Dermis blood vessel endothelial cell (primary cell): Measurements from ENCODE around the gene DLEC1. TPM values are rescaled to one million over a fixed set of nuclear protein-coding genes. Genes with fewer than 3 reads are reported as not detected.
A peak's percentile ranks its signal among the peaks of the same experiment; 100 is the strongest.
"Not testable (repeated sequence)": the region's sequence is repeated elsewhere in the genome, so short reads cannot be mapped to it uniquely, and the experiment has no call there.

Experiments used
- DNase-seq: peaks from one replicate; pipeline ENCODE4 v3.0.0; 2010
- total RNA-seq: library from RNA; depleted of rRNA; stranded (reverse); fragments of >200 nt; gene quantifications from 2 replicates; pipeline ENCODE4 v1.2.3, GENCODE V29; 2014

The DLEC1 gene
- total RNA-seq, 1 donor from 2014 or later = under 0.01 TPM

GRCh38 chr3:38121832-38122461 lies 82.9 kb downstream of the DLEC1 start:
- no peak for DNase-seq

- DNase-seq = no peak
Measured at GRCh38 chr3:38122712-38123290, 83.8 kb downstream of the DLEC1 start.

DNA sequence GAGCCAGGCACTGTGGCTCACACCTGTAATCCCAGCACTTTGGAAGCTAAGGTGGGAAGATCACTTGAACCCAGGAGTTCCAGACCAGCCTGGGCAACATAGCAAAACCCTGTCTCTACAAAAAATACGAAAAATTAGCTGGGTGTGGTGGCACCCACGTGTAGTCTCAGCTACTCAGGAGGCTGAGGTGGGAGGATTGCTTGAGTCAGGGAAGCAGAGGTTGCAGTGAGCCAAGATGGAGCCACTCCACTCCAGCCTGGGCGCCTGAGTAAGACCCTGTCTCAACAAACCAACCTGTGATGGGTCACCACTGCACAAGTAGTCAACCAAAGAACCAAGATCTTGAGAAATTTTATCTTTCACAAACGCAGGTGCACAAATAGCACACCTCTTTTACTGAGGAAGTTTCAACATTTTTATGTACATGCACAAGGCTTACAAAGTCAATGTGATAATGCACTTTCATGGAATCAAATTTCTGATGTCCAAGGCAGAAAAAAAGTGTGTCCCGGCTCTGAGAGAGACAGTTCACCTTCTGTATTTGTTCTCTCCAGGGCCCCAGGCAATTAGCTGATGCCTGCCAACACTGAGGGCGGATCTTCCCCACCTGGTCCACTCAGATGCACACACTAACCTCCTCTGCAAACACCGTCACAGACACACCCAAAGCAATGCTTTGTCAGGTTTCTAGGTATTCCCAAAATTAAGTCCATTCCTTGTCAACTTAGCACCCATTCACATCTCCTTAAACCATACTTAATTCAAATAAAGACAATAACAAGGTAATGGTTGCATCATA lies 85.5 kb downstream of the DLEC1 start:
- no peak for DNase-seq

DNA sequence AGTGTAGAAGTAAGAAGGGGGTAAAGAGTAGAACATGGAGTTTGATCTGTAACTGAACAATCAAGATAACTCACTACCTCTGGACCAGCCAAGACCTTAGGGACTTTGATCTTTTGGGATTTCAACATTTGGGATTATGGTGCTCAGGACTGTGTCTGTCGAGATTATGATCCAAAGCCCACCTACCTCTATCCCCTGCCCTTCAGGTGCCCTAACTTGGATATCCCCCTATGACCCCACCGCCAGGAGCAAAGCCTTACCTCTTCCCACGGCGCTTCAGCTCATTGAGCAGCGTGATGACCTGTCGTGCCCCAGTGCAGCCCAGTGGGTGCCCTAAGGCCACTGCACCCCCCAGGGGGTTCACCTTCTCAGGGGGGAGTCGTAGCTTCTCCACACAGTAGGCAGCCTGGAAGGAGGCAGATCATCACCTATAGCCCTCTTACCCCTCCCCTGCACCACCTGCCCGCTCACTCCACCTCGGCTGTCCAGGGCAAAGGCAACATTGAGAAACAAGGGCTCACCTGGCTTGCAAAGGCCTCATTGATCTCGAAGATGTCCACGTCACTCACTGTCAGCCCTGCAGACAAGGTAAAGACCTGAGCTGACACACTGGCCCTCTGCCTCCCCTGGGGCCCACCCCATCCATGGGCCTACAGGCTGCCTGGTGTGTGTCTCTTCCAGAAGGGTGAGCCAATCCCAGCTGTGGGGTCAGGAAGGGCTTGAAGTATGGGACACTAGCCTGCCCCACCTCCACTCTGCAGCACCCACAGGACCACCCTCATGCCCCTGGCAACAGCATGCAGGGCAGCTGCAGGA lies 86.5 kb downstream of the DLEC1 start:
- no peak for DNase-seq

- no peak for DNase-seq
Measured at GRCh38 chr3:38126121-38126892, 87.3 kb downstream of the DLEC1 start.

DNA sequence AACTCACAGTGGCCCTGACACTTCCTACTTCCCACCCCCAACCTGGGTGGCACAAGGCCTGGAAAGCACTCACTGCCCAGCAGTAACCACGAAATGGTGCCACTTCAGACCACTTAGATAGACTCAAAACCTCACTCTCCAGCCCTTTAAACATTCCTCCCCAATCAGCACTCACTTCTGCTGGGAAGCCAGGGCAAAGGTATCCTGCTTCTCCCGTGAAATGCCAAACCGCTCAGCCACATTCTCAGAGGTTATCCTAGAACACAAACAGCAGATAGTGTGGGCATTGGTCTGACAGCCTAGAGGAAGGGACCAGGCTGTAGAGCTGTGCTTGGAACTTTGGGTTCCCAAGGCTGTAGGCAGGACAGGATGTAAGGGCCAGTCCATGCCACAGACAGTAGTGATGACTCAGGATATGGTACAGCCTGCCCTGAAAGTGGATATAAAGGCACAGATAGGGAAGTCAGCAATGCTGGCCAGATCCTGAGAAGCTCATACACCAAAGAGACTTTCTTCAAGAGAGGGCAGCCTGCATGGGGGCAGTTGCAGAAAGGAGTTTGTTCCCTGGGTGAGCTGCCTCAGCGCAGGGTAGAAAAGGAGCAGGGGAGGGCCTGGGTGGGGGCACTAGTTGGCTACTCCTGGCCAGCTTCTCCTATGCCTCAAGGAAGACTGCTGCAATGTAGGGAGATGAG lies 88.7 kb downstream of the DLEC1 start:
- DNase-seq = no peak

DNA sequence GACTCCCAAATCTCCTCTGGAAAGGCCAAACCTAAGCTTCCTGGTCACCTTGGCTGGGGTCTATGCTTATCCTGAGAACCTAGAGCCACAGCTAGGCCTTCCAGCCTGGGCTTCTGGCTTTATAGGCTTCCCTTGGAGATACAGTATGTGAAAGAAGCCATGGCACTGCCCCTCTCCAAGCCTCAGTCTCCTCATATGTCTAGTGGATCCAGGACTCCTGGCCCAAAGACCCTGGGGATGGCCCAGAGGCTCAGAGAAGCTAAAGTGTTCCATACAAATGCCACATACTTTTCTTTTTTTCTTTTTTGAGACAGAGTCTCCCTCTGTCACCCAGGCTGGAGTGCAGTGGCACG lies 89.3 kb downstream of the DLEC1 start:
- DNase-seq = no peak

GRCh38 chr3:38129058-38129457 lies 90.0 kb downstream of the DLEC1 start:
- no peak for DNase-seq

- no peak for DNase-seq
Measured at GRCh38 chr3:38130631-38131065, 91.6 kb downstream of the DLEC1 start.

DNA sequence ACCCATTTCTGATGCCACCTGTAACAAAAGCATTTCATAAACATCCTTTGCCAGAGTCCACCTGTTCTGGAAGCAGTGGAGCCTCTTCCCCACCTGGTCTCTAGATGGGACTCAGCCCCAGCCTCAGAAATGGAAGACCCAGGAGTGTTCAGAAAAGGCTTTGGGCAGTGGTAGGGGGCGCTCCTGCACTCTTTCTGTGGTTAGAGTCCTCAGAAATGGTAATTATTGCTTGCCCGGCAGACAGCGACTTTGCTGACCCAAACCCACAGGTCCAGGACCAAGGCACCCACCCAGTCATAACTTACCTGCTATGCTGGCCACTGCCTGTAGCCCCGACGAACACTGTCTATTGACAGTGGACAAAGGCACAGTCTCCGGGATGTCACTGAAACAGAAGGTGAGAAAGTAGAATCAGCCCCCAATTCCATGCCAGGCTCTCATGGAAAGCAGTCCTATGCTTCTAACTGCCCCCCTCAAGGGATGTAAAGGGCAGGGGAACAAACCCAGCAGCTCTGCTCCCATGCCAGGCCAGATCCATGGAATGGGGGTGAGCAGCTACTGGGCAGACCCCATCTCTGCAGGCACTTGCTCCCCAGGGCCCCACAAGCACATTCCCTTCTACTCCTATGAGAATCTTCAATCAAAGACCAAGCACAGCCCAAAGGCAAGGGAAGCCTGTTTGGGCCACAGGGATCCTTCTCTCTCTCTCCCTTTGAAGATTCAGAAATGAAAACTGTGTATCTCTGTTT lies 92.8 kb downstream of the DLEC1 start:
- DNase-seq = peak; percentile 75

GRCh38 chr3:38133209-38133556 lies 94.2 kb downstream of the DLEC1 start:
- DNase-seq = no peak

DNA sequence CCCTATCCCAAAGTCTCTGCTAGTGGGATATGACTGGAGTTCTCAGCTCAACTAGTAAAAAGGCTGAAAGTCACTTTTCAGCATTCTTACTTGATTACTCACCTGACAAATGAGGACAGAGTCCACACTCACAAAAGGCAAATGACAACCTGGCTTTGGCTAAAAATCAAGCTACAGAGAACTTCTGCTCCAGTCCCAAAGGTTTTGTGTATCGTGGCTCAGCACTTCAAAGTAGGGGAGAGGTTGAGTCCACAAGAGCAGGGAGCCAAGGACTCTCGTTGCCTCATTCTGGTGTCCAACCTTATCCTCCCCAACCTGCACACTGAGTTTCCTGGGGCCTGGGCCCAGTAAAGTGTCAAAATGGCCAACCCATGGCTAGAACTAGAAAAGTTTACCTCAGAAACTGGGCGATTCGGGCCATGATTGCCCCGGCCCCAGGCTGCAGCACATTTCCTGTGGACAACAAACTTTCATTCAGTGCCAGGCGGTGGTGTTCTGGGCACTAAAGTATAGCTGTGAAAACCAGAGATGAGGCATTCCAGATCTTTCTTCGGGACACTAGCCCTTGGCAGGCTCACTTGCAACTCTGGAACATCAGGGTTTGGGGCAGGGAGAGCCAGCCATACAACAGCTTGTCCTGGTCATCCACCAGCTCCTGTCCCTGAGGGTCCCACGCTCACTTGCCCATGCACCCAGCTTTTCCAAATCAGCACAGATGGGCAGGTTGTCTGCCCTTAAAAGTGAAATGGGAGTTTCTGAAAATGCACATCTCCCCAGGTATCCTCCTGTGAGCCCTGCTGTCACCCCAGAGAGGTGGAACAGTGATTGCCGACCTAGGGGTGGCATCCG lies 94.8 kb downstream of the DLEC1 start:
- DNase-seq = no peak

DNA sequence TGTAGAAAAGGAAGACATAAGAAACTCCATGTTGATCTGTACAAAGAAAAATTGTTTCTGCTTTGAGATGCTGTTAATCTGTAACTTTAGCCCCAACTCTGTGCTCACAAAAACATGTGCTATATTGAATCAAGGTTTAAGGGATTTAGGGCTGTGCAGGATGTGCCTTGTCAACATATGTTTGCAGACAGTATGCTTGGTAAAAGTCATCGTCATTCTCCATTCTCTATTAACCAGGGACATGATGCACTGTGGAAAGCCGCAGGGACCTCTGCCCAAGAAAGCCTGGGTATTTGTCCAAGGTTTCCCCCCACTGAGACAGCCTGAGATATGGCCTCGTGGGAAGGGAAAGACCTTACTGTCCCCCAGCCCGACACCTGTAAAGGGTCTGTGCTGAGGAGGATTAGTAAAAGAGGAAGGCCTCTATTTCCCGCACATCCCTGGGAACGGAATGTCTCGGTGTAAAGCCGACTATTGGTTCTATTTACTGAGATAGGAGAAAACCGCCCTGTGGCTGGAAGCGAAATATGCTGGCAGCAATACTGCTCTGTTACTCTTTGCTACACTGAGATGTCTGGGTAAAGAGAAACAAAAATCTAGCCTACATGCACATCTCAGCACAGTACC lies 95.6 kb downstream of the DLEC1 start:
- DNase-seq = not testable (repeated sequence)

DNA sequence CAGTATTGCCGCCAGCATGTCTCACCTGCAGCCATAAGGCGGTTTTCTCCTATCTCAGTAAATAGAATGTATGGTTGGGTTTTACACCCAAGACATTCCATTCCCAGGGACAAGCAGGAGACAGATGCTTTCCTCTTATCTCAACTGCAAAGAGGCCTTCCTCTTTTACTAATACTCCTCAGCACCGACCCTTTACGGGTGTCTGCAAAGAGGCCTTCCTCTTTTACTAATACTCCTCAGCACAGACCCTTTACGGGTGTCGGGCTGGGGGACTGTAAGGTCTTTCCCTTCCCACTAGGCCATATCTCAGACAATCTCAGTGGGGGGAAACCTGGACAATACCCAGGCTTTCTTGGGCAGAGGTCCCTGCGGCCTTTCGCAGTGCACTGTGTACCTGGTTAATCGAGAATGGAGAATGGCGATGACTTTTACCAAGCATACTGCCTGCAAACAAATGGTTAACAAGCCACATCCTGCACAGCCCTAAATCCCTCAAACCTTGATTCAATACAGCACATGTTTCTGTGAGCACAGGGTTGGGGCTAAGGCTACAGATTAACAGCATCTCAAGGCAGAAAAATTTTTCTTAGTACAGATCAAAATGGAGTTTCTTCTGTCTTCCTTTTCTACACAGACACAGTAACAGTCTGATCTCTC lies 96.7 kb downstream of the DLEC1 start:
- DNase-seq = not testable (repeated sequence)

DNA sequence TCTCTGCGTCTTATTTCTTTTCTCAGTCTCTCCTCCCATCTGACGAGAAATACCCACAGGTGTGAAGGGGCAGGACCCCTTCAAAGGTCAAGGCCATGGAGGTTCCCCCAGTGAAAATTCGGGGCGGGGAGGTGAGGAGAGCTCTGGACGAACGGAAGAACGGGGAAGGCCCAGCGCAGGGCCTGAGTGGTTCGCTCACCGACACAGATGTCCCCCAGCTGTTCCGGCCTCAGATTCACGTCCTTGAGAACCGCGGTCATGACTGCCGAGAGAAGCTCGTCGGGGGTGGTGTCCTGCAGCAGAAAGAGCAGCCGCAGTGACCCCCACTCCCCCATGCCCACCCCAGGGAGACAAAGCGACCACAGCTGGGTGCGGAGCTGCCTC lies 97.4 kb downstream of the DLEC1 start:
- peak; percentile 37 for DNase-seq

DNA sequence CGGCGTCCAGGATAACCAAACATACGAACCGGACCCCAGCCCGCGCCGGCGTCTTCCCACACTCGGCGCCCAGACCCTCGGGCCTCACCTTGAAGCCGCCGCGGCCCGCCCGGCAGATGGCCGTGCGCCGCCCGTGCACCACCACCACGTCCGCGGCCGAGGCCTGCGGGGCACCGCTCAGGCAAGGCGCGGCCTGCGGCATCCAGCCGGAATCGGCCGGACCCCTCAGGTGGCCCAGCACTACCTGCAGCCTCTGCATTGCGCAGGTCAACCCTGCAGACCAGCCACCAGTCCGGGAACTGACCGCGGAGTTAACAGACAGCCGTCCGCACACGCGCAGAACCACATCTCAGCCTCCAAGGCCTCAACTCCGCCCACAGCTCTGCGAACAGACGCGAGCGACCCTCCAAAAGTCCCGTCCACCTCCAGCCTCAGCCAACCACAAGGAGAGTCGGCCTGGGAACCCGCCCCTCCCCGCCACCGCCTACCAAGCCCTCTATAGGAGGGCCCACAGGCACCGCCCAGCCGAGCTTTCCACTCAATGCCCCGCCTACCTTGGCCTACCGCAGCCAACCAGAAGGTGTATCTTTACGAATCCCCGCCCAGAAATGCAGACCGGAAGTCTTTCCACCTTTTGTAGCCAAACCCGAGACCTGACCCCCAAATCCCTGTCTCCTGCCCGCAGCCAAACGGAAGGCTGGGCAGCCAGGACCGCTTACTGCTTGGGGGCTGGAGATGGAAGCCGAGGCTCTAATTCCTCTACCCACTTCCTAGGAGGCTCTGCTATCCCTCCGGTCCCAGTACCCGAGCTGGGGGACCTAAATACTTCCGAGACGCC lies 98.0 kb downstream of the DLEC1 start, which contains the start of gene ACAA1:
TSS of gene ACAA1 (minus strand) at position 351 of the 838 bp plus-strand sequence. CDS start at position 259, 92 bp downstream.
- DNase-seq = peak; percentile 99

DNA sequence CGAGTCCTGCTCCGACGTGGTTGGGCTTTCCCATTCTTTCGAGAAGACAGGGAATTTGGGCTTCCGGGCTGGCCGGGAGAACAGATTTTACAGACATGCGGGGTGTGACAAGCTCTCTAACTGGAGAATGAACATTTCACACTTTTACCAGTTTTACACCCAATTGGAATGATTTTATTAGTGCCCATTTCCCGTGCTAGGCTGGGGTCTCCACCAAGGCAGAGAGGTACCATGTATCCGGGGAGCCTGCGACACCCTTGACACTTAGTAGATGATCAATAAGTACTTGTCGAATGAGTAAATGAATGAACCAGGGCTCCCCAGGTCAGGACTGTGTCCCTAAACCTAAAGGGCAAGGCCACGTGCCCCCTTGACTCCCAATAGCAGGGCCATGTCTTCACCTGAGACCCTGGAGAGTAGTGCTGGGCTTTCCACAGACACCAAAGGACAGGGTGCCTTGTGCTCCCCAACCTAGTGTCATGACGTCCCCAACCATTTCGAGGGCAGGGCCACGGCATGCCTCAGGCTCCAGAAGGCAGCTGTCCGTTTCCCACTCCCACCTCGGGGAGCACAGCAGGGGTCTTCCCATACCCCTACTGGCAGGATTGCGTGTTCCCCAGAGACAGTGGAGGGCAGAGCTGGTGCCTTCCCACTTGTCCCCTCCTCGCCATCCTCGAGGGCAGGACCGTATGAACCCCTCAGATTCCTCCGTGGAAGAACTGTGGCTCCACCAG lies 98.8 kb downstream of the DLEC1 start:
- DNase-seq = peak; percentile 27
